A673 (cell line): ENCODE measurements around the gene GRAMD1B. TPM values are rescaled to one million over a fixed set of nuclear protein-coding genes. Genes with fewer than 3 reads are reported as not detected.

ENCODE experiments used
- BruUV-seq: library from RNA; stranded (reverse); fragments of 400-500 nt; replicated peaks from 2 replicates; lab custom pipeline; 2021; lab: Mats Ljungman, UMichigan
- CTCF ChIA-PET: fragments of 300-600 bp; sonication (Branson Sonifier 250); formaldehyde crosslinking; loops from one replicate; lab custom pipeline; 2022; ENCODE audit warnings: antibody characterized with exemption; lab: Charles Lee
- POLR2A ChIA-PET: fragments of 300-600 bp; sonication (Branson Sonifier 250); formaldehyde crosslinking; loops from one replicate; lab custom pipeline; 2022; ENCODE audit warnings: antibody characterized with exemption; ENCODE audit not compliant: low non-redundant PET; lab: Charles Lee
- DNase-seq: peaks from one replicate; pipeline ENCODE4 v3.0.0-alpha.2; 2015; ENCODE audit warnings: low spot score
- H3K27ac ChIP-seq: fragments of 200-600 bp; sonication (generic); 2 replicates; pipeline ENCODE4 v1.5.1; 2016; ENCODE audit warnings: mixed run types, low read depth, mild to moderate bottlenecking, mixed read lengths, antibody characterized with exemption, low read length; ENCODE audit not compliant: poor library complexity, severe bottlenecking
- H3K27me3 ChIP-seq: fragments of 200-600 bp; sonication (generic); replicated peaks from 2 replicates; pipeline ENCODE4 v1.6.1; 2017; ENCODE audit warnings: mixed run types, low read depth, mild to moderate bottlenecking, mixed read lengths, antibody characterized with exemption, low read length; ENCODE audit not compliant: insufficient read depth, poor library complexity
- H3K36me3 ChIP-seq: fragments of 200-600 bp; sonication (generic); 2 replicates; pipeline ENCODE4 v1.6.1; 2016; ENCODE audit warnings: mixed run types, mild to moderate bottlenecking, mixed read lengths, antibody characterized with exemption, low read length; ENCODE audit not compliant: insufficient read depth, poor library complexity, severe bottlenecking
- H3K4me1 ChIP-seq: fragments of 200-600 bp; sonication (generic); 2 replicates; pipeline ENCODE4 v1.6.1; 2017; ENCODE audit warnings: mixed run types, mild to moderate bottlenecking, mixed read lengths, antibody characterized with exemption, low read length; ENCODE audit not compliant: insufficient read depth, poor library complexity, severe bottlenecking
- H3K4me3 ChIP-seq: fragments of 200-600 bp; sonication (generic); 2 replicates; pipeline ENCODE4 v1.5.1; 2016; ENCODE audit warnings: low read depth, mixed run types, mild to moderate bottlenecking, mixed read lengths, low read length; ENCODE audit not compliant: poor library complexity, severe bottlenecking
- H3K9me3 ChIP-seq: fragments of 200-600 bp; sonication (generic); 2 replicates; pipeline ENCODE4 v1.6.1; 2016; ENCODE audit warnings: mixed run types, low read depth, mild to moderate bottlenecking, mixed read lengths, antibody characterized with exemption, low read length; ENCODE audit not compliant: poor library complexity, severe bottlenecking
- EZH2 ChIP-seq: fragments of 200-600 bp; sonication (generic); IDR thresholded peaks from 2 replicates; pipeline ENCODE4 v1.6.1; 2017; ENCODE audit warnings: borderline replicate concordance, low read depth, mild to moderate bottlenecking, mixed read lengths, antibody characterized with exemption, low read length; ENCODE audit not compliant: poor library complexity, severe bottlenecking
- intact Hi-C: fragments of 100-400 bp; cut with micrococcal nuclease; formaldehyde crosslinking; loops from one replicate; pipeline ENCODE4 v1.10.0; 2022; ENCODE audit not compliant: unreplicated experiment
- total RNA-seq: library from RNA; stranded (reverse); gene quantifications from 2 replicates; pipeline ENCODE4 v1.2.3, GENCODE V29; 2021
- TF ChIP-seq, protein P1 (sequence below): fragments of 300-800, 200-600 bp; sonication (generic); conservative IDR thresholded peaks from 2 replicates; pipeline ENCODE4 v1.5.1; 2017; ENCODE audit warnings: low read depth, mild to moderate bottlenecking, antibody characterized with exemption, low read length, moderate library complexity, mixed read lengths

Gene GRAMD1B
- total RNA-seq, 1 experiment from 2014 or later = 13.0 TPM

DNA sequence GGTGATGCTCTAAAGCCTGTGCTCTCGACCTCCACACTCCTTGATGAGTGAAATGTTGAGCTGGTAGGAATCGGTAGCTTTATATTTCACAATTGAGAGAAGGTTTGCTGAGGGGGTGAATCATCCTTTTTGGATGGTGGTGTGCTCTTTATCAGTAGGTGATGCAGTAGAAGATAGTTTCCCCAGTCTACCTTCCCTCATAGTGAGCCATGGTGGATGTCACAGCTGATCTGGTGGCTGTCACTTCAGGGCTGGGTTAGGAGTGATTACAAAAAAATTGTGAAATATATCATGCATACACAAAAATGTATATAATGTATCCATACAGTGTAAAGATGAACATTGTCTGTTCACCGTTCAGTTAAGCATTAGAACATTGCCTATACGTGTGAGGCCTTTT is 105.3 kb downstream of the GRAMD1B start:
- Histone ChIP-seq H3K9me3 (no peaks in the 10 kb centered on the region), H3K27me3 (no peaks in the 10 kb centered on the region), H3K4me3 (no peak overlapping the region), H3K36me3 (no peaks in the 10 kb centered on the region), H3K4me1 (no peaks in the 10 kb centered on the region), H3K27ac (no peak overlapping the region)
- BruUV-seq = no TSS peak
- CTCF ChIA-PET = no interaction called here
- intact Hi-C loops = no loop called here
- DNase-seq = no peak
- POLR2A ChIA-PET = no interaction called here
- no peak for TF ChIP-seq EZH2
- TF ChIP-seq, protein P1, sequence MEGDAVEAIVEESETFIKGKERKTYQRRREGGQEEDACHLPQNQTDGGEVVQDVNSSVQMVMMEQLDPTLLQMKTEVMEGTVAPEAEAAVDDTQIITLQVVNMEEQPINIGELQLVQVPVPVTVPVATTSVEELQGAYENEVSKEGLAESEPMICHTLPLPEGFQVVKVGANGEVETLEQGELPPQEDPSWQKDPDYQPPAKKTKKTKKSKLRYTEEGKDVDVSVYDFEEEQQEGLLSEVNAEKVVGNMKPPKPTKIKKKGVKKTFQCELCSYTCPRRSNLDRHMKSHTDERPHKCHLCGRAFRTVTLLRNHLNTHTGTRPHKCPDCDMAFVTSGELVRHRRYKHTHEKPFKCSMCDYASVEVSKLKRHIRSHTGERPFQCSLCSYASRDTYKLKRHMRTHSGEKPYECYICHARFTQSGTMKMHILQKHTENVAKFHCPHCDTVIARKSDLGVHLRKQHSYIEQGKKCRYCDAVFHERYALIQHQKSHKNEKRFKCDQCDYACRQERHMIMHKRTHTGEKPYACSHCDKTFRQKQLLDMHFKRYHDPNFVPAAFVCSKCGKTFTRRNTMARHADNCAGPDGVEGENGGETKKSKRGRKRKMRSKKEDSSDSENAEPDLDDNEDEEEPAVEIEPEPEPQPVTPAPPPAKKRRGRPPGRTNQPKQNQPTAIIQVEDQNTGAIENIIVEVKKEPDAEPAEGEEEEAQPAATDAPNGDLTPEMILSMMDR = no peak

DNA sequence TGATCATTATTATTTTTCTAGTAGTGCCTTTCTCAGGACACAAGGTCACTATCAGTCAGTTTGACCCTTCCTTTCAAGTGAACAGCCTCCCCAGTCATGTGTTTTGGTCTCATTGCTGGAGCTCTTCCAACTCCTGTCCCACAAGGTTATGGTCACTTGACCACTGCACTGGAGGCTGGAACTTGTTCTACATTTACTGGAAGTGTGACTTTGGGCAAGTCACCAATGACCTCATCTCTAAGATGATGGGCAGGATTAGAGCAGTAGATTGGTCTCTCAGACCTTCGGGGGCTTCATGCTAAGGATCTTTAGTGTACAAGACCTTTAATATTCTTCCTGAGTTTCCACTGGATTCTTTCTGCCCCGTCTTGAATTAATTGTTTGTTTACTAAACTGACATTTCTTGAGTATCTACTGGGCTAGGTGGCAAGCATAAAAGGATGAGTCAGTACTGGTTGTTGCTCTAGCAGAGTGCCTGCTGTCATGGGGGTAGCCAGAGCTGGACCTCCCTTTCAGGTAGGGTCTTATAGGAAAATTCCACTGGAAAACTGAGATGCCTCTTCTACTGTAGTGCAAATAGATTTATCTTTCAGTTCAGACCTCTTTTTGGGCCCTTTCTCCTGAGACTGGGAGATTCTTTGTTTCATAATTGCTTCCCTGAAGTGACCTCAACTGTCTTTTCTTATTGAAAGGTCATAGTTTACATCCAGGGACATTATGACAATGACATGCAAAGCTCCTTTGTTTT is 106.8 kb downstream of the GRAMD1B start:
- TF ChIP-seq, protein P1 = no peak
- TF ChIP-seq EZH2 = no peak
- H3K4me1 ChIP-seq = no peaks in the 10 kb centered on the region
- CTCF ChIA-PET = no interaction called here
- H3K9me3 ChIP-seq = no peaks in the 10 kb centered on the region
- POLR2A ChIA-PET = no interaction called here
- no peaks in the 10 kb centered on the region for H3K27me3 ChIP-seq
- intact Hi-C loops = no loop called here
- H3K27ac ChIP-seq = no peak overlapping the region
- DNase-seq = no peak
- no peaks in the 10 kb centered on the region for H3K36me3 ChIP-seq
- H3K4me3 ChIP-seq = no peak overlapping the region
- BruUV-seq = no TSS peak

DNA sequence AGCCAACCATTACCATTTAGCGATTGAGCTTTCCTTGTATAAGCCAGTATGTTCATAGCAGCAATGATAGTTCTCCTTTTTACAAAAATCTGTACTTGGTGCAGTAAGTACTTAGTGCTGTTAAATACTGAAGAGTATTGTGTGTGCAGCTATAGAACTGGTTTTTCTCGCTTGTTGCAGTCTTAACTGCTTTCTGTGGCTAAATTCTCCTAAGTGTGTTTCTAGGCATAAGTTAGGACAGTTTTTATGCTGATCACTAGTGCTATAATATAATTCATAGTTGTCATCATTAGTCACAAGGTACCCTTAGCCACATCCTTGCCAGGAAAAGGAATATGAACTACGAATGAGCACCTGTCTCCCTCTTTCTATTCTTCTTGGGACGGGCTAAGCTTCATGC is 107.7 kb downstream of the GRAMD1B start:
- H3K4me1 ChIP-seq = no peaks in the 10 kb centered on the region
- H3K27me3 ChIP-seq = no peaks in the 10 kb centered on the region
- no peaks in the 10 kb centered on the region for H3K9me3 ChIP-seq
- BruUV-seq = no TSS peak
- ChIA-PET POLR2A (no interaction called here), CTCF (interaction anchor here (0.5 kb wide), 1 partner anchor 148 kb away, joined by 3 read pairs; no protein-coding TSS in a partner anchor)
- intact Hi-C loops = no loop called here
- DNase-seq = no peak
- no peaks in the 10 kb centered on the region for H3K36me3 ChIP-seq
- no peak overlapping the region for H3K27ac ChIP-seq
- no peak for TF ChIP-seq EZH2
- TF ChIP-seq, protein P1 = no peak
- H3K4me3 ChIP-seq = no peak overlapping the region
